BE2C (cell line): Measurements from ENCODE around the gene EFCAB13.

ENCODE experiments used
- DNase-seq: peaks from one replicate; pipeline ENCODE4 v3.0.0-alpha.2; 2020
- H3K27me3 ChIP-seq: fragments of 250-450 bp; sonication (Bioruptor Pico); 2 replicates; pipeline ENCODE4 v1.5.1; 2020; ENCODE audit warnings: mild to moderate bottlenecking
- H3K36me3 ChIP-seq: fragments of 250-450 bp; sonication (Bioruptor Pico); 2 replicates; pipeline ENCODE4 v1.5.1; 2020; ENCODE audit warnings: mild to moderate bottlenecking
- H3K4me1 ChIP-seq: fragments of 250-450 bp; sonication (Bioruptor Pico); 2 replicates; pipeline ENCODE4 v1.5.1; 2020
- H3K4me3 ChIP-seq: 2 replicates; pipeline ENCODE4 v1.5.1; 2011; ENCODE audit warnings: low read depth, low read length
- H3K9me3 ChIP-seq: fragments of 250-450 bp; sonication (Bioruptor Pico); 2 replicates; pipeline ENCODE4 v1.5.1; 2020
- TF ChIP-seq, protein P1 (sequence below): IDR thresholded peaks from 2 replicates; pipeline ENCODE4 v1.5.1; 2012; ENCODE audit warnings: mild to moderate bottlenecking, low read depth, low read length

Gene EFCAB13

DNA sequence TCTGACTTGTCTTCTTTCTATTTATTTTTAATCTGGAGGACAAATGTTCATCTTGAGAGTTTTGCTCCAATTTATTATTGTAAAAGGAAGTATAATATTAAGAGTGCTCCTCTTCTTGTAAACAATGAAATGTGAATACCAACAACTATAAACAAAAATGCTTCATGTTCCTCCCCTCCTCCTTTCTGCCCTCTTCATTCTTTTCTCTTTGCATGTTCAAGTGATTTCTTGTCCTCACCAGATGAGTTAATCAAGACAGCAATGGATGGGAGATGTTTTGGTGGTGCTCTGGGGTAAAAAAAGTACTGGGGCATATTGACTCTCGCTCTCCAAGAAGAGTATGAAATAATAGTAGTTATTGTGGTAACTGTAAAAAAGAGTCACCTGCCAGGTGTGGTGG lies 45.8 kb upstream of the EFCAB13 start:
- DNase-seq: no peak
- H3K4me3 ChIP-seq: no peak overlapping the region
- H3K4me1 ChIP-seq: peaks cover 23% of the 10 kb centered on the region
- TF ChIP-seq, protein P1, sequence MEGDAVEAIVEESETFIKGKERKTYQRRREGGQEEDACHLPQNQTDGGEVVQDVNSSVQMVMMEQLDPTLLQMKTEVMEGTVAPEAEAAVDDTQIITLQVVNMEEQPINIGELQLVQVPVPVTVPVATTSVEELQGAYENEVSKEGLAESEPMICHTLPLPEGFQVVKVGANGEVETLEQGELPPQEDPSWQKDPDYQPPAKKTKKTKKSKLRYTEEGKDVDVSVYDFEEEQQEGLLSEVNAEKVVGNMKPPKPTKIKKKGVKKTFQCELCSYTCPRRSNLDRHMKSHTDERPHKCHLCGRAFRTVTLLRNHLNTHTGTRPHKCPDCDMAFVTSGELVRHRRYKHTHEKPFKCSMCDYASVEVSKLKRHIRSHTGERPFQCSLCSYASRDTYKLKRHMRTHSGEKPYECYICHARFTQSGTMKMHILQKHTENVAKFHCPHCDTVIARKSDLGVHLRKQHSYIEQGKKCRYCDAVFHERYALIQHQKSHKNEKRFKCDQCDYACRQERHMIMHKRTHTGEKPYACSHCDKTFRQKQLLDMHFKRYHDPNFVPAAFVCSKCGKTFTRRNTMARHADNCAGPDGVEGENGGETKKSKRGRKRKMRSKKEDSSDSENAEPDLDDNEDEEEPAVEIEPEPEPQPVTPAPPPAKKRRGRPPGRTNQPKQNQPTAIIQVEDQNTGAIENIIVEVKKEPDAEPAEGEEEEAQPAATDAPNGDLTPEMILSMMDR: no peak
- H3K9me3 ChIP-seq: no peaks in the 10 kb centered on the region
- H3K36me3 ChIP-seq: no peaks in the 10 kb centered on the region
- no peaks in the 10 kb centered on the region for H3K27me3 ChIP-seq

DNA sequence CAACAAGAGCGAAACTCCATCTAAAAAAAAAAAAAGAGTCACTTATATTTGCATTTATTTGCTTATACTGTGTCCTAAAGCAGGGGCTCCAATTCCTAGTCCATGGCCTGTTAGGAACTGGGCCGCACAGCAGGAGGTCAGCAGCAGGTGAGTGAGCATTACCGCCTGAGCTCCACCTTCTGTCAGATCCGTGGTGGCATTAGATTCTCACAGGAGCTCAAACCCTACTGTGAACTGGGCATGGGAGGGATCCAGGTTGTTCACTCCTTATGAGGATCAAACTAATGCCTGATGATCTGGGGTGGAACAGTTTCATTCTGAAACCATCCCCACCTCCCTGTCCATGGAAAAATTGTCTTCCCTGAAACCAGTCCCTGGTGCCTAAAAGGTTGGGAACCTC lies 45.2 kb upstream of the EFCAB13 start:
- peaks cover 23% of the 10 kb centered on the region for H3K4me1 ChIP-seq
- no peaks in the 10 kb centered on the region for H3K9me3 ChIP-seq
- TF ChIP-seq, protein P1: no peak
- no peak for DNase-seq
- no peaks in the 10 kb centered on the region for H3K36me3 ChIP-seq
- H3K4me3 ChIP-seq: no peak overlapping the region
- no peaks in the 10 kb centered on the region for H3K27me3 ChIP-seq

DNA sequence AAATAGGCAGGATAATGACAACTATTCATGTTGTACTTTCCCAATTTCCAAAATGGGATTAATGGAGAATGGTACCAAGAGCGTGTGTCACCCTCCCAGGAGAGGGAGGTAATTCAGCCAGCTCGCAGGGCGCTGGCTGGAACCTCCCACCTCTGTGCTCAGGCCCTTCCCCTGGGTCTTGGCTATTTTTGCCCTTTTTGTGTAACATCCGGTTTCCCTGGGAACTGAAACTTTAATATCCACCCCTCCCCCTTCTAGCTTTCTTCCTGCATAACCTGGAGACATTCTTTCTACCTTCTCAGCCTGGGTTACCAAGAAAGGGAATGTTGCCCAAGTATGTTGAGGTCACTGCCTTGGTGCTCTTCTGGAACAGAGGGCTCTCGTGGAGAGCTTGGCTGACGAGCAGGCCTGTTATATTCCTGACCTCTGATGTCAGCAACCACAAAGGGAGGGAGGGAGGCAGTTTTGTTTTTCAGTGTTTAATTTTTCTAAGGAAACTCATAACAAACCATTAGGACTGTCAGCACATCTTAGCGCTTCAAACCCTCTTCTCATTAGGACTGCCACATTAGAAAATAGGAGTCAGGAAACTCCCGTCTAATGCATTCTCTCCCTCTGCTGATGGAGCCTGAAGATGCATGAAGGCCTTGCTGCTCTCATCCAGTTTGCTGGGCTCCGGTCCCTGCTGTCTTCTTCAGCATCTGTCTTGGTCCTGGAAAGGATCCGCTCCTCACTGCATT lies 44.5 kb upstream of the EFCAB13 start:
- Histone ChIP-seq H3K36me3 (no peaks in the 10 kb centered on the region), H3K27me3 (no peaks in the 10 kb centered on the region), H3K4me1 (peaks cover 23% of the 10 kb centered on the region), H3K9me3 (no peaks in the 10 kb centered on the region), H3K4me3 (no peak overlapping the region)
- no peak for DNase-seq
- TF ChIP-seq, protein P1: no peak

GRCh38 chr17:47280072-47280811 lies 43.5 kb upstream of the EFCAB13 start:
- TF ChIP-seq, protein P1: no peak
- no peak overlapping the region for H3K4me3 ChIP-seq
- no peaks in the 10 kb centered on the region for H3K36me3 ChIP-seq
- DNase-seq: no peak
- peaks cover 20% of the 10 kb centered on the region for H3K4me1 ChIP-seq
- no peaks in the 10 kb centered on the region for H3K27me3 ChIP-seq
- no peaks in the 10 kb centered on the region for H3K9me3 ChIP-seq

DNA sequence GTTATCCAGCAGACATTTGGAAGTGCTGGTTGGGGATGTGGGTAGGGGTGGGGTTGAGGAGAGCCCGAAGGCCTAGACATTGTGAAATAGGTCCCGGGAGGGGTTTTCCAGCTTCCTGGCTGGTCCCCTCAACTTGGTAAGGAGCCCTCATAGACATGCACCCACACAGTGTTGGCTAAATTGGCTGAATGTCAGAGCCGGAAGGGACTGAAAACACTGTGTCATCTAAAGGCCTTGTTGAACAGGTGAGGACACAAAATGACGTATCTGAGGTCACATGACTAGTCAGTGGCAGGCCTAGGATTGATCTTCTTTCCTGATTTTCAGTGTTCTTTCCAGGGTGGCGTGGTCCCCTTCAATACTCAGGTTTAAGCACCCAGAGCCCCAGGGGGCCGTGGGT lies 42.5 kb upstream of the EFCAB13 start:
- no peaks in the 10 kb centered on the region for H3K9me3 ChIP-seq
- no peaks in the 10 kb centered on the region for H3K36me3 ChIP-seq
- TF ChIP-seq, protein P1: no peak
- no peaks in the 10 kb centered on the region for H3K27me3 ChIP-seq
- no peak for DNase-seq
- no peak overlapping the region for H3K4me3 ChIP-seq
- H3K4me1 ChIP-seq: peaks cover 10% of the 10 kb centered on the region

DNA sequence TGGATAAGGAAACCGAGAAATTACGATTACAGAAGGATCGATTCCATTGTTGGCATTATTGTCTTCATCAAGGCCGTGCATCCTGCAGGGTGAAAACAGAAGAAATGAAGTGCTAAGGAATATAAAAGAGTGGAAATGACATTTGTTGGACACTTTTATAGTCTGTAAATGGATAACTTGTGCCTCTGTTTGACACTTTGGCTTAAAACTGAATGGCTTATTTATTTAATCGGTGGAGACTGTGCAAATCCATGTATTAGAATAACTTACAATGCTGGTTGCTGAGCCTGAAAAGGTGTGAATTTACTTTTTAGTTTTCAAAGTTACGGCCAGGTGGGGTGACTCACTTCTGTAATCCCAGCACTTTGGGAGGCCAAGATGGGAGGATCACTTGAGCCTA lies 38.8 kb upstream of the EFCAB13 start:
- H3K4me1 ChIP-seq: no peaks in the 10 kb centered on the region; the same call in 1 of the 2 replicates
- no peaks in the 10 kb centered on the region for H3K27me3 ChIP-seq
- H3K9me3 ChIP-seq: no peaks in the 10 kb centered on the region
- no peak for DNase-seq
- TF ChIP-seq, protein P1: no peak
- H3K36me3 ChIP-seq: no peaks in the 10 kb centered on the region
- H3K4me3 ChIP-seq: no peak overlapping the region
